SH-SY5Y (cell line): Measurements from ENCODE around the gene ATP7A.

Source experiments
- GATA2 ChIP-seq: IDR thresholded peaks from 2 replicates; pipeline ENCODE4 v1.6.1; 2011; ENCODE audit warnings: mild to moderate bottlenecking, low read depth, low read length
- GATA3 ChIP-seq: IDR thresholded peaks from 2 replicates; pipeline ENCODE4 v1.6.1; 2011; ENCODE audit warnings: low read depth, mild to moderate bottlenecking, low read length, moderate library complexity

- TF ChIP-seq GATA2 (no peak), GATA3 (no peak)
Measured at GRCh38 chrX:78074088-78074487, 163.6 kb downstream of the ATP7A start.
